Measurements from ENCODE around the gene SLC39A11.

Gene SLC39A11

DNA sequence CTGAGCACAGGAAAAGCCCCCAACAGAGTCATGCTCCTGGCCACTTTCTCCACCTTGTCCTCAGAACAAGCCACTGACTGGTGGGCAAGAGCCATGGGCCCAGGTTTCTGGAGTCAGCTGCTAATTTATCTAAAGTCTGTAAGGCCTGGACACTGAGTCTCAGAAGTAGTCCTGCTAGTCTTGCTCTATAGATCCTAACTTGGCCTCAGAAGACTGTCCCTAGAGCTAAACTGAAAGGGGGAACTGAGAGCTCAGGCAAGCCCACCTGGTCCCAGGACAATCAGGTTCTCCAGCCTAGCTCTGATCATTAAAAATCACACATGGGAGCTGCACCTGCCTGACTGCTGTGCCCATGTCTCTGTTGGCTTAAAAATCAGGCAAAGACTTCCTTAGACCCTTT is 485.8 kb downstream of the SLC39A11 start:
- peaks cover 7% of the 10 kb centered on the region for H3K36me3 Mint-ChIP-seq (ENCODE audit: low read depth)
- no peak overlapping the region for H3K27ac Mint-ChIP-seq
- no peak for TF ChIP-seq CTCF (IDR thresholded peaks at IDR 0.05; ENCODE audit: unreplicated experiment in 3 of 3)

DNA sequence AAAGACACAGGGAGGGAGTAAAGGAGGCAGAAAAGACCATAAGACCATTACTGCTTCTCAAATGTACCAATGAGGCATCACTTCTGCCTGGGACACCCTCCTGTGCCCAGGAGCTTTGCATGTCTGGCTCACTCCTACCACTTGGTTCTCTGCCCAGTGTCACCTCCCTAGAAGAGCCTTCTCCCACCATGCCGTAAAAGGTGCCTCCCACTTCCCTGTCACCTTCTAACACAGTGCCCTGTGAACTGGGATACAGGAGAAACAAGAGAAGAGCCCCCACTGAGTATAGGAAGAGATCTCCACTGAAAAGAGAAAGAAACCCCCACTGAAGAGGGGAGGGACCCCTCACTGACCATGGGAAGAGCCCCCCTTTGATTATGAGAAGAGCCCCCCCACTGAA is 486.9 kb downstream of the SLC39A11 start:
- Mint-ChIP-seq H3K4me3 (no peak overlapping the region), H3K4me1 (no peaks in the 10 kb centered on the region), H3K9me3 (peaks cover 19% of the 10 kb centered on the region), H3K36me3 (ENCODE audit: low read depth) (peaks cover 7% of the 10 kb centered on the region), H3K27ac (no peak overlapping the region), H3K27me3 (ENCODE audit: low read depth) (peaks cover 20% of the 10 kb centered on the region)
- TF ChIP-seq CTCF (IDR thresholded peaks at IDR 0.05; ENCODE audit: unreplicated experiment in 3 of 3): no peak

More for the DNA sequence above, 485.8 kb downstream of the SLC39A11 start:
- H3K27me3 Mint-ChIP-seq (ENCODE audit: low read depth): peaks cover 20% of the 10 kb centered on the region
- H3K4me1 Mint-ChIP-seq: no peaks in the 10 kb centered on the region
- H3K9me3 Mint-ChIP-seq: peaks cover 19% of the 10 kb centered on the region
- H3K4me3 Mint-ChIP-seq: no peak overlapping the region

GRCh38 chr17:72604518-72604917 is 488.0 kb downstream of the SLC39A11 start:
- Mint-ChIP-seq H3K27ac (no peak overlapping the region), H3K4me3 (no peak overlapping the region), H3K4me1 (no peaks in the 10 kb centered on the region), H3K36me3 (ENCODE audit: low read depth) (peaks cover 7% of the 10 kb centered on the region), H3K27me3 (ENCODE audit: low read depth) (peaks cover 24% of the 10 kb centered on the region), H3K9me3 (peaks cover 19% of the 10 kb centered on the region)
- no peak for TF ChIP-seq CTCF (IDR thresholded peaks at IDR 0.05; ENCODE audit: unreplicated experiment in 3 of 3)

DNA sequence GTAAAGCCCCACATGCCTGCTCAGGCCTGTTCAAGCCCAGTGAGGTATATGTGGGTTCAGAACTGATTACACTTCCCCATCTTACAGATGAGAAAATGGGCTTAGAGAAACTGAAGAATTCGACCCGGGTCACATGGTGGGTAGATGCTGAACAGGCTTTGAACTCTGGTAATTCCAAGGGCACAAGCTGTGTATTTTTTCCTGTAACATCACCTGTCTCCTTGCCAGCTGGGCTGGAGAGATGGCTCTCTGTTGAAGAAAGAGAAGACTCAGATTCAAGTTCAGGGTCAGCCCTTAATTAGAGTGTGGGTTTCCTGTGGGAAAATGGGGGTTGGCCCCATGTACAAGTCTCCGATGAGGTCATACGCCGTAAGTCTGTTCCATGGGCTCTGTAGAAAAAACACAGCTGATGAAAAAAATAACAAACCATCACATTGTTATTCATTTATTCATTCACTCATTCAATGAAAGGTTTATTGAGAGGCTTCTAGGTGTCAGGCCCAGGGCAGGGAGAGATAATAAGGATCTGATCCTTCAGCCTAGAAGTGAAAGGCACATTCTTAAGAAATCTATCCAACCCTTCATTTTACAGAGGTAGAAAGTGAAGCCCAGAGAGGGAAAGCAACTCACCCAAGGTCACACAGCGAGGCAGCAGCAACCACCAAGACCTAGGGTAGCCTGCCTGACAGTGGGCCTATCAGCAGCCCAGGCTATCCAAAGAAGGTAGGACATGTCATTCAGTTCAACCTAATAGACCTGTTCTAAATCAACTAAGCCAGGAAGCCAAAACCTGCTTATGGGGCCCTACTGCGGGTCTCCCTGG is 488.9 kb downstream of the SLC39A11 start:
- Mint-ChIP-seq H3K36me3 (ENCODE audit: low read depth) (peaks cover 7% of the 10 kb centered on the region), H3K27me3 (ENCODE audit: low read depth) (peaks cover 29% of the 10 kb centered on the region), H3K4me3 (no peak overlapping the region), H3K9me3 (peaks cover 17% of the 10 kb centered on the region), H3K27ac (no peak overlapping the region), H3K4me1 (peaks cover 2% of the 10 kb centered on the region)
- no peak for TF ChIP-seq CTCF (IDR thresholded peaks at IDR 0.05; ENCODE audit: unreplicated experiment in 3 of 3)

DNA sequence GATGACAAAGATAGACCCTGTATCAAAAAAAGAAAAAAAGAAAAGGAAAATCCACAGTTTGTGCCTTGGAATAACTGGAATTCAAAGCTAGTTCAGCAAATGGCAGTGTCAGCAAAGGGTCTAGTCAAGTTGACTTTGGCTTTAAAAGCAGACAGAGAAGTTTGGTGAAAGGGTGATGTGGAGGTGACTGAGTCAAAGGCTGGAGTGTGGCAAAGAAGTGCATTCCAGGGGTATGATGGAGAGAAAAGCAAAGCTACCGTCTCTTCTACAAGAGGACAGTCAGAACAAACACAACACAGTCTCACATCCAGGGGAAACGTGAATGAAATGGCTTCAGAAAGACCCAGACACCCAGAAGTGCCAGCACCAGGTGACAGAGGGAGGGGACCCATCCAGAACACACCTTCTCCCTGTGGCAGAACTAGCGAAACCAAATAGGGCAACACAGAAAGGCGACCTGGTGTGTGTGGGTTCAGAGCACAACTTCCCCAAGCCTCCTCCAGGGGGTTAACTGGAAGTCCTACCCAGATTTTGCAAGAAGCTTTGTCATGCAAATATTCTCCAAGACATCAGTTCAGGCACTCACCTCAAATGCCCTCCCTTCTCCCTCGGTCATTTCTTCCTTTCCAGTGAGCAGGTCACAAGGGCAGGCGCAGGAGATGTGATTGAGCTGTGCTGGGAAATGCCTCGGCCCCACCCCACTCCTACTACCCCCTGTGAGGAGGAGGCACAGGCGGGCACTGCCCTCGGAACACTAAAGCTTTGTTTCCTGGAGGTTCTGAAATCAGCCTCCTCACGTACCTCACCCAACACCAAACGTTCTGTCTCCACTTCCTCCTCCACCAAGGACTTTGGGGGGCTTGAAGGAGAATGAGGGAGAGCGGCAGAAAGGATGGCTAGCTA is 489.7 kb downstream of the SLC39A11 start:
- Mint-ChIP-seq H3K27me3 (ENCODE audit: low read depth) (peaks cover 29% of the 10 kb centered on the region), H3K27ac (no peak overlapping the region), H3K4me1 (peaks cover 10% of the 10 kb centered on the region), H3K9me3 (peaks cover 10% of the 10 kb centered on the region), H3K4me3 (no peak overlapping the region), H3K36me3 (ENCODE audit: low read depth) (peaks cover 4% of the 10 kb centered on the region)
- no peak for TF ChIP-seq CTCF (IDR thresholded peaks at IDR 0.05; ENCODE audit: unreplicated experiment in 3 of 3)
